Measurements from ENCODE around the gene BCOR. TPM values are rescaled to one million over a fixed set of nuclear protein-coding genes. Genes with fewer than 3 reads are reported as not detected.

BCOR gene
- total RNA-seq, 1 experiment from 2014 or later, result 48.3 TPM

GRCh38 chrX:40009890-40010289 is 87.9 kb downstream of the BCOR start:
- DNase-seq (ENCODE audit: low read depth, low spot score) (no peak), ATAC-seq (no peak)
- BruUV-seq (replicated peaks), result no TSS peak
- in situ Hi-C loops (cut with HindIII; ENCODE audit: low pct_unique_long_range_greater_than_20kb, low sequenced_read_pairs) (no loop called here), intact Hi-C loops (cut with micrococcal nuclease; ENCODE audit: unreplicated experiment) (loop anchor here (5.0 kb wide), 1 partner anchor 77 kb away; no protein-coding TSS in a partner anchor)
- Histone ChIP-seq H3K27ac (ENCODE audit: low read length) (no peak overlapping the region), H3K4me1 (ENCODE audit: control insufficient read depth, insufficient read depth, low read length) (peaks cover 3% of the 10 kb centered on the region), H3K36me3 (ENCODE audit: control insufficient read depth, insufficient read depth, low read length) (no peaks in the 10 kb centered on the region), H3K27me3 (ENCODE audit: control insufficient read depth, insufficient read depth, low read length) (no peaks in the 10 kb centered on the region), H3K4me3 (ENCODE audit: low read depth in 2 of 2, low read length in 2 of 2) (no peak overlapping the region), H3K9me3 (ENCODE audit: control insufficient read depth, insufficient read depth, low read depth, low read length) (no peaks in the 10 kb centered on the region)
- CTCF ChIA-PET, result no interaction called here
- TF ChIP-seq SIN3A (IDR thresholded peaks at IDR 0.05; ENCODE audit: borderline replicate concordance, insufficient read depth, low read depth, low read length), result no peak
- TF ChIP-seq POLR2AphosphoS5 (IDR thresholded peaks at IDR 0.05; ENCODE audit: low read depth, low read length), result no peak
- POLR2A ChIA-PET, result interaction anchor here (0.6 kb wide), 1 partner anchor 1162 kb away, joined by 6 read pairs; no protein-coding TSS in a partner anchor

- DNase-seq (ENCODE audit: low read depth, low spot score) (no peak), ATAC-seq (no peak)
- CTCF ChIA-PET, result no interaction called here
- in situ Hi-C loops (cut with HindIII; ENCODE audit: low pct_unique_long_range_greater_than_20kb, low sequenced_read_pairs) (no loop called here), intact Hi-C loops (cut with micrococcal nuclease; ENCODE audit: unreplicated experiment) (no loop called here)
- H3K36me3 ChIP-seq (ENCODE audit: control insufficient read depth, insufficient read depth, low read length), result no peaks in the 10 kb centered on the region
- peaks cover 3% of the 10 kb centered on the region for H3K4me1 ChIP-seq (ENCODE audit: control insufficient read depth, insufficient read depth, low read length)
- no peaks in the 10 kb centered on the region for H3K9me3 ChIP-seq (ENCODE audit: control insufficient read depth, insufficient read depth, low read depth, low read length)
- no peaks in the 10 kb centered on the region for H3K27me3 ChIP-seq (ENCODE audit: control insufficient read depth, insufficient read depth, low read length)
- TF ChIP-seq CTCF (IDR thresholded peaks at IDR 0.05), result no peak
- TF ChIP-seq POLR2AphosphoS5 (IDR thresholded peaks at IDR 0.05; ENCODE audit: low read depth, low read length), result no peak
- no peak for TF ChIP-seq TCF7L2 (IDR thresholded peaks at IDR 0.05; ENCODE audit: low read depth, low read length)
- TF ChIP-seq REST (IDR thresholded peaks at IDR 0.05; ENCODE audit: insufficient read depth in 1 of 2, low read depth in 2 of 2, low read length in 1 of 2), result no peak
- no peak for TF ChIP-seq SIN3A (IDR thresholded peaks at IDR 0.05; ENCODE audit: borderline replicate concordance, insufficient read depth, low read depth, low read length)
- no TSS peak for BruUV-seq (replicated peaks)
- POLR2A ChIA-PET, result no interaction called here
- no peak overlapping the region for H3K4me3 ChIP-seq (ENCODE audit: low read depth in 2 of 2, low read length in 2 of 2)
- H3K27ac ChIP-seq (ENCODE audit: low read length), result no peak overlapping the region
These were observed 88.3 kb downstream of the BCOR start for GRCh38 chrX:40009462-40009851.

DNA sequence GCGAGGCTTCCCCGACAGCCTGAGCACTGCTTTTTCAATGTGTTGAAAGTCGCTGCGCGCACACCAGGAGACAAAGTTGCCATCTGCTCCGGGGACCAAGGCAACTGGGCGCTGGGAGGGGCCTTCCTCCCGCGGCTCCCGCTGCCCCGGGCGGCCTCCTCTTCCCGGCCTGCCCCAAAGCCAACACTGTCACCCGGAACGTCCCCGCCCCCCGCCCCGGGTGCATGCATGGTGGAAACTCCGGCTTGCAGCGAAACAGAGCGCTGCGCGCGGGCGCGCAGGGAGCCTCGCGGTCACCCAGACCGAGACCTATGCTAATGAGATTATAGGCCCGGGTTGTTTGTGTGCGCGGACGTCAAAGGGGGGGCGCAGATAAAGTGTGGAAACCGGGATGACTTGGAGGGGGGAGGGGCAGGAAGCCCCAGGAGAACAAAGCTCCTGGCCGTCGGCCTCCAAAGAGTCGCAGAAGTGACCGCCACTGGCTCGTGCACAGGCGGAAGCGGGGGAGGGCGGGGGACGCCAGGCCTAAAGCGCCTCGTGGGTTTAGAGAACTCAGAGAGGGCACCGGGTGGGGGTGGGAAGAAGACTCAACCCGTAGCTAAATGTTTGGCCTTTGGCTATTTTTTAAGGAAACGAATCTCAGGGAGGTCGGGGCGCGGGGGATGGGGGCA is 88.8 kb downstream of the BCOR start:
- intact Hi-C loops (cut with micrococcal nuclease; ENCODE audit: unreplicated experiment) (no loop called here), in situ Hi-C loops (cut with HindIII; ENCODE audit: low pct_unique_long_range_greater_than_20kb, low sequenced_read_pairs) (no loop called here)
- Histone ChIP-seq H3K4me1 (ENCODE audit: control insufficient read depth, insufficient read depth, low read length) (peaks cover 3% of the 10 kb centered on the region), H3K27ac (ENCODE audit: low read length) (no peak overlapping the region), H3K27me3 (ENCODE audit: control insufficient read depth, insufficient read depth, low read length) (no peaks in the 10 kb centered on the region), H3K9me3 (ENCODE audit: control insufficient read depth, insufficient read depth, low read depth, low read length) (no peaks in the 10 kb centered on the region), H3K4me3 (ENCODE audit: low read depth in 2 of 2, low read length in 2 of 2) (peak overlapping the region; percentile 8 to 24; a peak in 2 of 4 replicates), H3K36me3 (ENCODE audit: control insufficient read depth, insufficient read depth, low read length) (no peaks in the 10 kb centered on the region)
- DNase-seq (ENCODE audit: low read depth, low spot score) (no peak), ATAC-seq (no peak)
- ChIA-PET CTCF (no interaction called here), POLR2A (no interaction called here)
- TF ChIP-seq POLR2AphosphoS5 (IDR thresholded peaks at IDR 0.05; ENCODE audit: low read depth, low read length) (no peak), SIN3A (IDR thresholded peaks at IDR 0.05; ENCODE audit: borderline replicate concordance, insufficient read depth, low read depth, low read length) (no peak)
- BruUV-seq (replicated peaks), result no TSS peak
